Naive B cell (primary cell): ENCODE data around the gene CYB5RL. TPM values are rescaled to one million over a fixed set of nuclear protein-coding genes. Genes with fewer than 3 reads are reported as not detected.
"Not testable (repeated sequence)": the region's sequence is repeated elsewhere in the genome, so short reads cannot be mapped to it uniquely, and the experiment has no call there.

Experiments
- ATAC-seq, 2 donors: fragments of 150-1000 bp; cut with Tn5 transposase; 2 replicates each; pipeline ENCODE4 v1.10.0; 2021; ENCODE audit warnings: low read depth in 2 of 2, mild to moderate bottlenecking in 2 of 2, moderate library complexity in 2 of 2
- DNase-seq: peaks from one replicate; pipeline ENCODE4 v3.0.0; 2022
- H3K27ac Mint-ChIP-seq, 6 donors: one replicate each; pipeline ENCODE4 v1.8.0; 2020 to 2022; ENCODE audit warnings: mild to moderate bottlenecking in 6 of 6, mixed read lengths in 6 of 6, moderate library complexity in 5 of 6, inconsistent platforms in 2 of 6
- H3K27me3 Mint-ChIP-seq, 3 donors: one replicate each; pipeline ENCODE4 v1.8.0; 2021 to 2022; ENCODE audit warnings: mixed read lengths in 3 of 3, mild to moderate bottlenecking in 1 of 3
- H3K36me3 Mint-ChIP-seq, 2 donors: one replicate each; pipeline ENCODE4 v1.8.0; 2020 to 2022; ENCODE audit warnings: mixed read lengths in 2 of 2, inconsistent platforms in 1 of 2, mild to moderate bottlenecking in 1 of 2
- H3K4me1 Mint-ChIP-seq, 3 donors: one replicate each; pipeline ENCODE4 v1.8.0; 2020 to 2022; ENCODE audit warnings: mixed read lengths in 3 of 3, inconsistent platforms in 1 of 3, mild to moderate bottlenecking in 1 of 3, moderate library complexity in 1 of 3
- H3K4me3 Mint-ChIP-seq, 8 donors: one replicate each; pipeline ENCODE4 v1.8.0; 2020 to 2022; ENCODE audit warnings: mild to moderate bottlenecking in 8 of 8, mixed read lengths in 8 of 8, moderate library complexity in 8 of 8, inconsistent platforms in 2 of 8
- H3K9me3 Mint-ChIP-seq, 7 donors: one replicate each; pipeline ENCODE4 v1.8.0; 2020 to 2022; ENCODE audit warnings: mixed read lengths in 7 of 7, mild to moderate bottlenecking in 5 of 7, inconsistent platforms in 2 of 7, moderate library complexity in 1 of 7
- polyA plus RNA-seq, 6 donors: library from polyadenylated mRNA; unstranded; fragments of 300-500 nt; fragmentation: Illumina TruSeq; gene quantifications; one replicate each; pipeline ENCODE4 v1.2.3, GENCODE V29; 2021; ENCODE audit warnings: low read depth in 6 of 6

The CYB5RL gene
- polyA plus RNA-seq, 6 donors from 2014 or later, result 1.6 to 6.9 (median 3.6) TPM

- peak overlapping the region in 1 of 6 donors; percentile 61 for H3K27ac Mint-ChIP-seq
- no peak overlapping the region for H3K4me3 Mint-ChIP-seq
- no peak for ATAC-seq
- H3K9me3 Mint-ChIP-seq, result no peaks in the 10 kb centered on the region
- DNase-seq, result no peak
- no peaks in the 10 kb centered on the region for H3K4me1 Mint-ChIP-seq
- no peaks in the 10 kb centered on the region for H3K27me3 Mint-ChIP-seq
- H3K36me3 Mint-ChIP-seq, result no peaks in the 10 kb centered on the region
Observed at GRCh38 chr1:54171016-54171415, 28.8 kb downstream of the CYB5RL start.

- Mint-ChIP-seq H3K27ac (peak overlapping the region in 1 of 6 donors; percentile 70), H3K27me3 (no peaks in the 10 kb centered on the region), H3K36me3 (no peaks in the 10 kb centered on the region), H3K4me1 (no peaks in the 10 kb centered on the region), H3K4me3 (no peak overlapping the region), H3K9me3 (no peaks in the 10 kb centered on the region)
- DNase-seq, result no peak
- no peak for ATAC-seq
Observed at GRCh38 chr1:54169068-54169467, 30.8 kb downstream of the CYB5RL start.

- DNase-seq (no peak), ATAC-seq (no peak)
- H3K27ac Mint-ChIP-seq, result peak overlapping the region in 1 of 6 donors; percentile 32
- H3K36me3 Mint-ChIP-seq, result no peaks in the 10 kb centered on the region
- H3K27me3 Mint-ChIP-seq, result no peaks in the 10 kb centered on the region
- H3K4me3 Mint-ChIP-seq, result no peak overlapping the region
- no peaks in the 10 kb centered on the region for H3K9me3 Mint-ChIP-seq
- H3K4me1 Mint-ChIP-seq, result no peaks in the 10 kb centered on the region
Observed at GRCh38 chr1:54168206-54168965, 31.4 kb downstream of the CYB5RL start.

- Mint-ChIP-seq H3K4me1 (no peaks in the 10 kb centered on the region), H3K36me3 (no peaks in the 10 kb centered on the region), H3K27me3 (no peaks in the 10 kb centered on the region), H3K27ac (no peak overlapping the region), H3K9me3 (no peaks in the 10 kb centered on the region), H3K4me3 (no peak overlapping the region)
- DNase-seq, result no peak
- ATAC-seq, result no peak
Observed at GRCh38 chr1:54167422-54168139, 32.2 kb downstream of the CYB5RL start.

- ATAC-seq, H3K36me3 Mint-ChIP-seq, H3K27me3 Mint-ChIP-seq, H3K4me1 Mint-ChIP-seq, DNase-seq, H3K9me3 Mint-ChIP-seq, H3K27ac Mint-ChIP-seq, H3K4me3 Mint-ChIP-seq: not testable (repeated sequence)
Observed at GRCh38 chr1:54166357-54166756, 33.5 kb downstream of the CYB5RL start.

GRCh38 chr1:54165146-54165545, 34.7 kb downstream of the CYB5RL start:
- no peak overlapping the region for H3K27ac Mint-ChIP-seq
- H3K27me3 Mint-ChIP-seq, result no peaks in the 10 kb centered on the region
- ATAC-seq (no peak), DNase-seq (no peak)
- H3K36me3 Mint-ChIP-seq, result no peaks in the 10 kb centered on the region
- no peak overlapping the region for H3K4me3 Mint-ChIP-seq
- H3K4me1 Mint-ChIP-seq, result no peaks in the 10 kb centered on the region
- H3K9me3 Mint-ChIP-seq, result no peaks in the 10 kb centered on the region

- no peaks in the 10 kb centered on the region for H3K27me3 Mint-ChIP-seq
- ATAC-seq (no peak), DNase-seq (no peak)
- H3K9me3 Mint-ChIP-seq, result no peaks in the 10 kb centered on the region
- H3K27ac Mint-ChIP-seq, result no peak overlapping the region
- no peaks in the 10 kb centered on the region for H3K36me3 Mint-ChIP-seq
- no peak overlapping the region for H3K4me3 Mint-ChIP-seq
- no peaks in the 10 kb centered on the region for H3K4me1 Mint-ChIP-seq
Observed at GRCh38 chr1:54163573-54163972, 36.3 kb downstream of the CYB5RL start.

- DNase-seq (no peak), ATAC-seq (no peak)
- no peaks in the 10 kb centered on the region for H3K27me3 Mint-ChIP-seq
- H3K4me3 Mint-ChIP-seq, result no peak overlapping the region
- no peak overlapping the region for H3K27ac Mint-ChIP-seq
- H3K36me3 Mint-ChIP-seq, result no peaks in the 10 kb centered on the region
- no peaks in the 10 kb centered on the region for H3K4me1 Mint-ChIP-seq
- H3K9me3 Mint-ChIP-seq, result no peaks in the 10 kb centered on the region
Observed at GRCh38 chr1:54163051-54163450, 36.8 kb downstream of the CYB5RL start.

GRCh38 chr1:54161495-54162168, 38.2 kb downstream of the CYB5RL start:
- no peak overlapping the region for H3K4me3 Mint-ChIP-seq
- H3K27ac Mint-ChIP-seq, result no peak overlapping the region
- no peaks in the 10 kb centered on the region for H3K36me3 Mint-ChIP-seq
- H3K9me3 Mint-ChIP-seq, result no peaks in the 10 kb centered on the region
- no peaks in the 10 kb centered on the region for H3K4me1 Mint-ChIP-seq
- DNase-seq (no peak), ATAC-seq (no peak)
- no peaks in the 10 kb centered on the region for H3K27me3 Mint-ChIP-seq

GRCh38 chr1:54160351-54160750, 39.5 kb downstream of the CYB5RL start:
- no peaks in the 10 kb centered on the region for H3K4me1 Mint-ChIP-seq
- ATAC-seq, result no peak

GRCh38 chr1:54159733-54160316, 40.0 kb downstream of the CYB5RL start:
- H3K36me3 Mint-ChIP-seq, result no peaks in the 10 kb centered on the region
- no peaks in the 10 kb centered on the region for H3K4me1 Mint-ChIP-seq
- H3K4me3 Mint-ChIP-seq, result no peak overlapping the region
- no peaks in the 10 kb centered on the region for H3K9me3 Mint-ChIP-seq
- ATAC-seq (no peak), DNase-seq (no peak)
- H3K27me3 Mint-ChIP-seq, result no peaks in the 10 kb centered on the region
- H3K27ac Mint-ChIP-seq, result no peak overlapping the region

More at GRCh38 chr1:54160351-54160750, 39.5 kb downstream of the CYB5RL start:
- no peak overlapping the region for H3K4me3 Mint-ChIP-seq
- no peak overlapping the region for H3K27ac Mint-ChIP-seq
- no peaks in the 10 kb centered on the region for H3K27me3 Mint-ChIP-seq
- no peaks in the 10 kb centered on the region for H3K36me3 Mint-ChIP-seq
- H3K9me3 Mint-ChIP-seq, result no peaks in the 10 kb centered on the region
- no peak for DNase-seq

- no peak overlapping the region for H3K27ac Mint-ChIP-seq
- H3K27me3 Mint-ChIP-seq, result no peaks in the 10 kb centered on the region
- DNase-seq, result no peak
- H3K9me3 Mint-ChIP-seq, result no peaks in the 10 kb centered on the region
- no peaks in the 10 kb centered on the region for H3K4me1 Mint-ChIP-seq
- no peak overlapping the region for H3K4me3 Mint-ChIP-seq
- H3K36me3 Mint-ChIP-seq, result no peaks in the 10 kb centered on the region
- ATAC-seq, result no peak
Observed at GRCh38 chr1:54158071-54158470, 41.8 kb downstream of the CYB5RL start.

GRCh38 chr1:54157401-54157800, 42.4 kb downstream of the CYB5RL start:
- no peaks in the 10 kb centered on the region for H3K36me3 Mint-ChIP-seq
- no peak for ATAC-seq
- H3K4me1 Mint-ChIP-seq, result no peaks in the 10 kb centered on the region
- H3K4me3 Mint-ChIP-seq, result no peak overlapping the region
- H3K9me3 Mint-ChIP-seq, result no peaks in the 10 kb centered on the region
- no peak overlapping the region for H3K27ac Mint-ChIP-seq
- DNase-seq, result no peak
- H3K27me3 Mint-ChIP-seq, result no peaks in the 10 kb centered on the region

- H3K27ac Mint-ChIP-seq, result peak overlapping the region in 1 of 6 donors; percentile 32
- no peaks in the 10 kb centered on the region for H3K9me3 Mint-ChIP-seq
- ATAC-seq, result no peak
- H3K4me3 Mint-ChIP-seq, result no peak overlapping the region
- H3K4me1 Mint-ChIP-seq, result no peaks in the 10 kb centered on the region
- H3K27me3 Mint-ChIP-seq, result no peaks in the 10 kb centered on the region
- H3K36me3 Mint-ChIP-seq, result no peaks in the 10 kb centered on the region
- DNase-seq, result no peak
Observed at GRCh38 chr1:54156986-54157385, 42.8 kb downstream of the CYB5RL start.
